Measurements from ENCODE around the gene WWP2. TPM values are rescaled to one million over a fixed set of nuclear protein-coding genes. Genes with fewer than 3 reads are reported as not detected.
A peak's percentile ranks its signal among the peaks of the same experiment; 100 is the strongest.
"Not testable (repeated sequence)": the region's sequence is repeated elsewhere in the genome, so short reads cannot be mapped to it uniquely, and the experiment has no call there.

The WWP2 gene
- polyA plus RNA-seq, 4 donors: 32.4 to 44.6 (median 35.4) TPM

- not testable (repeated sequence) for DNase-seq; H3K4me3 ChIP-seq (ENCODE audit: low read depth in 1 of 3, low read length in 3 of 3); H3K4me1 ChIP-seq (ENCODE audit: control insufficient read depth in 3 of 3, insufficient read depth in 2 of 3, low read depth in 1 of 3, low read length in 2 of 3); H3K36me3 ChIP-seq (ENCODE audit: control insufficient read depth in 3 of 3, insufficient read depth in 2 of 3, low read depth in 1 of 3, low read length in 3 of 3); H3K9me3 ChIP-seq (ENCODE audit: control insufficient read depth in 2 of 2, insufficient read depth in 1 of 2, low read depth in 1 of 2, low read length in 1 of 2); H3K27me3 ChIP-seq (ENCODE audit: control insufficient read depth in 3 of 3, insufficient read depth in 3 of 3, low read length in 3 of 3); H3K27ac ChIP-seq (ENCODE audit: low read depth in 1 of 3, low read length in 2 of 3); FAIRE-seq
- 93 to 100% (median 94%) methylated on average over 1 to 6 of the region's 9 CpGs for WGBS, 3 donors
Observed at GRCh38 chr16:69963312-69963711, 201.2 kb downstream of the WWP2 start.

DNA sequence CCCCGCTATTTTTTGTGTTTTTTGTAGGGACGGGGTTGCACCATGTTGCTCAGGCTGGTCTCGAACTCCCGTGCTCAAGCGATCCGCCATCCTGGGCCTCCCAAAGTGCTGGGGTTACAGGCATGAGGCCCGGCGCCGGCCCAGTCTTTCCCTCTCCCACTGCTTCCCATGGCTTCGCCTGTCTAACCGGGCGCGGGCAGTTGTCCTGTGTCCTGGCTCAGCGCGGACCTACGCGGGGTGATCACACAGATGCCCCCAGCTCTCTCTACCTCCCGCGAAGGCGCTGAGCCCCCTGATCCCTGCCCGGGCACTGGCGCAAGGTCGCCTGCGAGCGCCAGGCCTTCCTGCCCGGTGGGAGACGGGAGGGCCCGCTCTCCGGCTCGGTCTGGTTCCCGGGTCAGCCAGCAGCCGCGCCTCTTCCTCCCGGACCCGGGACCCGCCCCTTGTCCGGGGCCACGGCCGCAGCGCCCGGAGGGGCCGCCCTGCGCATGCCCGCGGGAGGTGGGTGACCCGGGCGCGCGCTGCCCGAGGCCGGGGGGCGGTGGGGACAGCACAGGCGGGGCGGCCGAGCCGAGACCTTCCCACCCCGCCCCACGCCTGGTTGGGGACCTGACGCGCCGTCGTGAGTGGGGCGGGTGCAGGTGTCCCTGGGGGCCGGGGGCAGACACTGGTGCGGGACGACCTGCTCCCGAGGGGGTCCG is 203.0 kb downstream of the WWP2 start:
- not testable (repeated sequence) for FAIRE-seq; H3K27ac ChIP-seq (ENCODE audit: low read depth in 1 of 3, low read length in 2 of 3); H3K36me3 ChIP-seq (ENCODE audit: control insufficient read depth in 3 of 3, insufficient read depth in 2 of 3, low read depth in 1 of 3, low read length in 3 of 3); H3K9me3 ChIP-seq (ENCODE audit: control insufficient read depth in 2 of 2, insufficient read depth in 1 of 2, low read depth in 1 of 2, low read length in 1 of 2); H3K4me1 ChIP-seq (ENCODE audit: control insufficient read depth in 3 of 3, insufficient read depth in 2 of 3, low read depth in 1 of 3, low read length in 2 of 3); H3K27me3 ChIP-seq (ENCODE audit: control insufficient read depth in 3 of 3, insufficient read depth in 3 of 3, low read length in 3 of 3)
- peak; percentile 28 to 63 for DNase-seq
- H3K4me3 ChIP-seq (ENCODE audit: low read depth in 1 of 3, low read length in 3 of 3): peak overlapping the region in 2 of 3 donors; percentile 26 to 29
- 15 to 24% (median 17%) methylated on average over 25 to 45 of the region's 68 CpGs for WGBS, 3 donors

- not testable (repeated sequence) for H3K4me3 ChIP-seq (ENCODE audit: low read depth in 1 of 3, low read length in 3 of 3); FAIRE-seq; H3K9me3 ChIP-seq (ENCODE audit: control insufficient read depth in 2 of 2, insufficient read depth in 1 of 2, low read depth in 1 of 2, low read length in 1 of 2); H3K27ac ChIP-seq (ENCODE audit: low read depth in 1 of 3, low read length in 2 of 3); H3K4me1 ChIP-seq (ENCODE audit: control insufficient read depth in 3 of 3, insufficient read depth in 2 of 3, low read depth in 1 of 3, low read length in 2 of 3); H3K36me3 ChIP-seq (ENCODE audit: control insufficient read depth in 3 of 3, insufficient read depth in 2 of 3, low read depth in 1 of 3, low read length in 3 of 3); H3K27me3 ChIP-seq (ENCODE audit: control insufficient read depth in 3 of 3, insufficient read depth in 3 of 3, low read length in 3 of 3); DNase-seq
- WGBS, 3 donors: 8 to 10% methylated on average over 4 to 5 of the region's 24 CpGs; no CpG with 5 or more reads in 1 of the 3 donors
Observed at GRCh38 chr16:69965661-69966054, 203.5 kb downstream of the WWP2 start.

DNA sequence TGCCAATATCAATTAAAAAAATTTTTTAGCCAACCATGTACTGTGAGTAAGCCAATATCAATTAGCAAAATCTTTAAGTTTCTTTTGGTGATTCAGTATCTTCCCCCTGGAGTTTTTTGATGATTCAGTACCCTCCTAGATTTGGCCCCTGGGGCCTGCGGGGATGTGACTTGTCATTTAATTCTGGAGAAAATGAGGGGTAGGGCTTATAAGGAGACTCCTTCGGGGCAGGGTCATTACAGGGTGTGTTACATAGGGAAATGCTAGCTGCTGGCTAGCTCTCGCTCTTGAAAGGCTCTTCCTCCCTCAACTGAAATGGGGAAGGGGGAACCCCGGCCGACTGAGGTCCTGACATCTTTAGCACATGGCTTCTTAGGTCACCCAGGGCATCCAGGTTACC is 205.6 kb downstream of the WWP2 start:
- H3K9me3 ChIP-seq (ENCODE audit: control insufficient read depth in 2 of 2, insufficient read depth in 1 of 2, low read depth in 1 of 2, low read length in 1 of 2); H3K27ac ChIP-seq (ENCODE audit: low read depth in 1 of 3, low read length in 2 of 3); H3K4me3 ChIP-seq (ENCODE audit: low read depth in 1 of 3, low read length in 3 of 3); H3K4me1 ChIP-seq (ENCODE audit: control insufficient read depth in 3 of 3, insufficient read depth in 2 of 3, low read depth in 1 of 3, low read length in 2 of 3); H3K36me3 ChIP-seq (ENCODE audit: control insufficient read depth in 3 of 3, insufficient read depth in 2 of 3, low read depth in 1 of 3, low read length in 3 of 3); DNase-seq; H3K27me3 ChIP-seq (ENCODE audit: control insufficient read depth in 3 of 3, insufficient read depth in 3 of 3, low read length in 3 of 3); FAIRE-seq: not testable (repeated sequence)
- no CpG with 5 or more reads among the region's 5 CpGs for WGBS, 3 donors

DNA sequence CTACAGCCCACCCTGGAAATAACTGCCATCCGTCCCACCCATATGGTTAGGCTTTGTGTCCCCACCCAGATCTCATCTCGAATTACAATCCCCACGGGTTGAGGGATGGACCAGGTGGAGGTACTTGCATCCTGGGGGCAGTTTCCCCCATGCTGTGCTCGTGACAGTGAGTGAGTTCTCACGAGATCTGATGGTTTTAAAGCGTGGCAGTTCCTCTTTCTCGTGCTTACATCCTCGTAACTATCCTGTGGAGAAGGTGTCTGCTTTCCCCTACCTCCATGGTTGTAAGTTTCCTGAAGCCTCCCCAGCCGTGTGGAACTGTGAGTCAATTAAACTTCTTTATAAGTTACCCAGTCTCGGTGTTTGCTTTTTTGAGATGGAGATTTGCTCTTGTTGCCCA is 206.0 kb downstream of the WWP2 start:
- not testable (repeated sequence) for H3K36me3 ChIP-seq (ENCODE audit: control insufficient read depth in 3 of 3, insufficient read depth in 2 of 3, low read depth in 1 of 3, low read length in 3 of 3); H3K27ac ChIP-seq (ENCODE audit: low read depth in 1 of 3, low read length in 2 of 3); H3K9me3 ChIP-seq (ENCODE audit: control insufficient read depth in 2 of 2, insufficient read depth in 1 of 2, low read depth in 1 of 2, low read length in 1 of 2); H3K4me1 ChIP-seq (ENCODE audit: control insufficient read depth in 3 of 3, insufficient read depth in 2 of 3, low read depth in 1 of 3, low read length in 2 of 3); FAIRE-seq; H3K27me3 ChIP-seq (ENCODE audit: control insufficient read depth in 3 of 3, insufficient read depth in 3 of 3, low read length in 3 of 3); H3K4me3 ChIP-seq (ENCODE audit: low read depth in 1 of 3, low read length in 3 of 3); DNase-seq
- no CpG with 5 or more reads among the region's 10 CpGs for WGBS, 3 donors

DNA sequence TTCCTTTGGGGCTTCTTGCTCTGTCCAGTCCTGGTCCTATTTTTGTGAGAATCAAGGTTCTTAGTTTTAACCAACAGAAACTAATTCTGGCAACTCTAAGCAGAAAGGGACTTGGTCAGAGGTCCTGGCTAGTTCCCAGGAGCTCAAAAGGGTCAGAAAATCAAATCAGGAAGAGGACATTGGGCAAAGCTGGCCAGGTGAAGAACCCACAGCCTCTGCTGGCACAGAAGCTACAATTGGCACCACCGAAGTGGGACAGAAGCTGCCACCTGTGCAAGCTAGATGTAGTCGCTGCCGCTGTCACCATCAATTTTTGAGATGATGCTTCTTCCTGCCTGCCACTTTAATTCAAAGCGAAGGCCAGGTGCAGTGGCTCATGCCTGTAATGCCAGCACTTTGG is 207.5 kb downstream of the WWP2 start:
- H3K27ac ChIP-seq (ENCODE audit: low read depth in 1 of 3, low read length in 2 of 3); FAIRE-seq; H3K4me3 ChIP-seq (ENCODE audit: low read depth in 1 of 3, low read length in 3 of 3); H3K4me1 ChIP-seq (ENCODE audit: control insufficient read depth in 3 of 3, insufficient read depth in 2 of 3, low read depth in 1 of 3, low read length in 2 of 3); H3K27me3 ChIP-seq (ENCODE audit: control insufficient read depth in 3 of 3, insufficient read depth in 3 of 3, low read length in 3 of 3); H3K9me3 ChIP-seq (ENCODE audit: control insufficient read depth in 2 of 2, insufficient read depth in 1 of 2, low read depth in 1 of 2, low read length in 1 of 2); H3K36me3 ChIP-seq (ENCODE audit: control insufficient read depth in 3 of 3, insufficient read depth in 2 of 3, low read depth in 1 of 3, low read length in 3 of 3); DNase-seq: not testable (repeated sequence)
- 77 to 94% (median 92%) methylated on average over 1 to 4 of the region's 4 CpGs for WGBS, 3 donors

DNA sequence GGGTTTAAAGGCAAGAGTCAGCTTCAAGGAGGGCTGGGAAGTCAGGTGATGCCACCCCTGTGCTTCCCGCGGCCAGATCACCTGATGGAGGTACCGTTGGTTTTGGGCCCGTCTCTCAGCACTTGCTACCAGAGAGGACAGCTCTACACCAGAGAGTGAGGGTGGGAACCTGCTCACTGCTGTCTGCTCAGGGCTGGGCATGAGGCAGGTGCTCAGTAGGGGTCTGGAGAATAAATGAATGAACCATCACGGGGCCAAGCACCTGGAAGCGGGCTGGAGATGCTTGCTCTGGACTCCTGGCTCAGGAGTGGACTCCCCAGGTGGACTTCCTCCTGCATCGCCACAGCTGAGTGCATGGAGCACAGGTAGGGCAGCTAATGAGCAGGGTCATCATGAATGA is 210.0 kb downstream of the WWP2 start:
- H3K4me1 ChIP-seq (ENCODE audit: control insufficient read depth in 3 of 3, insufficient read depth in 2 of 3, low read depth in 1 of 3, low read length in 2 of 3); H3K27me3 ChIP-seq (ENCODE audit: control insufficient read depth in 3 of 3, insufficient read depth in 3 of 3, low read length in 3 of 3); H3K27ac ChIP-seq (ENCODE audit: low read depth in 1 of 3, low read length in 2 of 3); DNase-seq; FAIRE-seq; H3K9me3 ChIP-seq (ENCODE audit: control insufficient read depth in 2 of 2, insufficient read depth in 1 of 2, low read depth in 1 of 2, low read length in 1 of 2); H3K4me3 ChIP-seq (ENCODE audit: low read depth in 1 of 3, low read length in 3 of 3); H3K36me3 ChIP-seq (ENCODE audit: control insufficient read depth in 3 of 3, insufficient read depth in 2 of 3, low read depth in 1 of 3, low read length in 3 of 3): not testable (repeated sequence)
- 79 to 100% (median 81%) methylated on average over 3 to 4 of the region's 7 CpGs for WGBS, 3 donors

- not testable (repeated sequence) for H3K9me3 ChIP-seq (ENCODE audit: control insufficient read depth in 2 of 2, insufficient read depth in 1 of 2, low read depth in 1 of 2, low read length in 1 of 2); FAIRE-seq; H3K4me3 ChIP-seq (ENCODE audit: low read depth in 1 of 3, low read length in 3 of 3); DNase-seq; H3K4me1 ChIP-seq (ENCODE audit: control insufficient read depth in 3 of 3, insufficient read depth in 2 of 3, low read depth in 1 of 3, low read length in 2 of 3); H3K27me3 ChIP-seq (ENCODE audit: control insufficient read depth in 3 of 3, insufficient read depth in 3 of 3, low read length in 3 of 3); H3K36me3 ChIP-seq (ENCODE audit: control insufficient read depth in 3 of 3, insufficient read depth in 2 of 3, low read depth in 1 of 3, low read length in 3 of 3); H3K27ac ChIP-seq (ENCODE audit: low read depth in 1 of 3, low read length in 2 of 3)
- WGBS, 3 donors: 80 to 97% (median 86%) methylated on average over 3 to 6 of the region's 8 CpGs
Observed at GRCh38 chr16:69972935-69973334, 210.8 kb downstream of the WWP2 start.

DNA sequence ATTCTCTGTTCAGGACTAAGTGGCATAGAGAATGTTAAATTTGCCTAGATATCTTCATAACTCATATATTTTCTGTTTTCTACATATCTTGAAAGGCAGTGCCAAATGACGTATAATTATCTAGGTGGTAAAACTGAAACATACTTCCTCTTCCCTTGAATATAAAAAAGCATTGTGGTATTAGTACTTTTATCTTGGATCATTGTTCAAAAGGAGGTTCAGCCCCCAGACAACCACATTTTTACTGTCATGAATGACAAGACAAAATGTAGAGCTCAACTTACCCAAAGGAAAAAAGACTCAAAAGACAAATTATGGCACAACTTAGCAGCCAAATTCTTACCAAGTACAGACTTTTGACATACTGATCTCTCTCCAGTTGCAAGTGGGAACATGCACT is 223.1 kb downstream of the WWP2 start:
- whole genome bisulfite sequencing, 3 donors: 55 to 61% (median 60%) methylated on average over 1 of the region's 1 CpG
- not testable (repeated sequence) for H3K27ac ChIP-seq (ENCODE audit: low read depth in 1 of 3, low read length in 2 of 3); H3K9me3 ChIP-seq (ENCODE audit: control insufficient read depth in 2 of 2, insufficient read depth in 1 of 2, low read depth in 1 of 2, low read length in 1 of 2); H3K27me3 ChIP-seq (ENCODE audit: control insufficient read depth in 3 of 3, insufficient read depth in 3 of 3, low read length in 3 of 3); H3K4me1 ChIP-seq (ENCODE audit: control insufficient read depth in 3 of 3, insufficient read depth in 2 of 3, low read depth in 1 of 3, low read length in 2 of 3); FAIRE-seq; DNase-seq; H3K4me3 ChIP-seq (ENCODE audit: low read depth in 1 of 3, low read length in 3 of 3)
- H3K36me3 ChIP-seq (ENCODE audit: control insufficient read depth in 3 of 3, insufficient read depth in 2 of 3, low read depth in 1 of 3, low read length in 3 of 3): peaks cover 0 to 10% (median 3%) of the 10 kb centered on the region in 3 donors

Measured in small intestine (tissue), 7 donors.